Neural progenitor cell (in vitro differentiated cells): ENCODE measurements around the gene WDR20. TPM values are rescaled to one million over a fixed set of nuclear protein-coding genes. Genes with fewer than 3 reads are reported as not detected.

ENCODE experiments used
- DNase-seq: peaks from one replicate; pipeline ENCODE4 v3.0.0-alpha.2; 2016; ENCODE audit warnings: low spot score
- H2AFZ ChIP-seq: fragments of 200-600 bp; sonication (generic); replicated peaks from 2 replicates; pipeline ENCODE4 v1.6.1; 2016; ENCODE audit warnings: antibody characterized with exemption
- H3F3A ChIP-seq: fragments of 200-600 bp; sonication (generic); 2 replicates; pipeline ENCODE4 v1.6.1; 2016; ENCODE audit warnings: antibody characterized with exemption, low read depth
- H3K27ac ChIP-seq: fragments of 200-600 bp; sonication (generic); 2 replicates; pipeline ENCODE4 v1.5.1; 2016; ENCODE audit warnings: mild to moderate bottlenecking
- H3K27me3 ChIP-seq: fragments of 200-600 bp; sonication (generic); 2 replicates; pipeline ENCODE4 v1.6.1; 2016; ENCODE audit warnings: mild to moderate bottlenecking, moderate library complexity
- H3K36me3 ChIP-seq: fragments of 200-600 bp; sonication (generic); 2 replicates; pipeline ENCODE4 v1.5.1; 2016
- H3K4me1 ChIP-seq: fragments of 200-600 bp; sonication (generic); 2 replicates; pipeline ENCODE4 v1.6.1; 2016; ENCODE audit warnings: mixed run types
- H3K4me2 ChIP-seq: fragments of 200-600 bp; sonication (generic); 2 replicates; pipeline ENCODE4 v1.6.1; 2016
- H3K4me3 ChIP-seq: fragments of 200-600 bp; sonication (generic); 2 replicates; pipeline ENCODE4 v1.5.1; 2016
- H3K79me2 ChIP-seq: fragments of 200-600 bp; sonication (generic); 2 replicates; pipeline ENCODE4 v1.6.1; 2016; ENCODE audit warnings: low read depth
- H3K9ac ChIP-seq: fragments of 200-600 bp; sonication (generic); 2 replicates; pipeline ENCODE4 v1.6.1; 2016
- H3K9me3 ChIP-seq: fragments of 200-600 bp; sonication (generic); 2 replicates; pipeline ENCODE4 v1.5.1; 2016; ENCODE audit warnings: low read depth
- H4K20me1 ChIP-seq: fragments of 200-600 bp; sonication (generic); 2 replicates; pipeline ENCODE4 v1.6.1; 2016; ENCODE audit warnings: low read depth
- H3K27ac Mint-ChIP-seq: 3 replicates; pipeline ENCODE4 v1.8.0; 2021; ENCODE audit warnings: mixed read lengths
- H3K27me3 Mint-ChIP-seq: 2 replicates; pipeline ENCODE4 v1.8.0; 2022; ENCODE audit warnings: low read depth, mild to moderate bottlenecking, inconsistent platforms, moderate library complexity, mixed read lengths; ENCODE audit not compliant: insufficient read depth
- H3K36me3 Mint-ChIP-seq: 3 replicates; pipeline ENCODE4 v1.8.0; 2021; ENCODE audit warnings: mixed read lengths
- H3K4me1 Mint-ChIP-seq: 3 replicates; pipeline ENCODE4 v1.8.0; 2021; ENCODE audit warnings: mixed read lengths
- H3K4me3 Mint-ChIP-seq: 3 replicates; pipeline ENCODE4 v1.8.0; 2021; ENCODE audit warnings: mild to moderate bottlenecking, moderate library complexity, mixed read lengths
- H3K9me3 Mint-ChIP-seq: 3 replicates; pipeline ENCODE4 v1.8.0; 2020; ENCODE audit warnings: mixed read lengths
- EZH2 ChIP-seq: fragments of 200-600 bp; sonication (generic); IDR thresholded peaks from 2 replicates; pipeline ENCODE4 v1.6.1; 2017; ENCODE audit warnings: antibody characterized with exemption, mild to moderate bottlenecking, moderate library complexity
- EZH2phosphoT487 ChIP-seq: fragments of 200-600 bp; sonication (generic); IDR thresholded peaks from 2 replicates; pipeline ENCODE4 v1.6.1; 2017; ENCODE audit warnings: antibody characterized with exemption
- total RNA-seq: library from RNA; depleted of rRNA; stranded (reverse); fragments of >200 nt; gene quantifications from 2 replicates; pipeline ENCODE4 v1.2.3, GENCODE V29; 2015; ENCODE audit warnings: low replicate concordance
- TF ChIP-seq, protein P1 (sequence below): fragments of 200-600 bp; sonication (generic); IDR thresholded peaks from 2 replicates; pipeline ENCODE4 v1.5.1; 2017; ENCODE audit warnings: antibody characterized with exemption, mild to moderate bottlenecking

Gene WDR20
- total RNA-seq, 1 donor from 2014 or later: 22.4 TPM

DNA sequence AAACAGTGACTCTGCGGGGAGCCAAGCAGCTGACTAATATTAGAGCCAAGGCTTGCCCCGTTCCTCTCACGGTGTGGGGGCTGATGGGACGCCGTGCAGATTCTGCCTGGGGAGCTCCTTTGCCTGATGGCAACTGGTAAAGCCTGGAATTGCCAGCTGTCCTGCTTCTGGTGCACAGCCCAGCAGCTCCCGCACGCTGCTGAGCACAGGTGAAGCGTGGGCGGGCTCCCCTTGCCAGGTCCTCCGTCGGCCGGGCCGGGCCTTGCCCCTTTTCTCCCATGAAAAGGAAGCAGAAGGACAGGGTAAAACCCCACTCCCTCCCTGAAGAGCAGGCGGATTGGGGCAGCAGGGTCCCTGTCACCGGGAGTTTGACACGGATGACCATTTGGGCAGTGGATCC, 79.0 kb downstream of the WDR20 start:
- Histone ChIP-seq H3K36me3 (no peaks in the 10 kb centered on the region), H3K4me1 (peaks cover 16% of the 10 kb centered on the region), H3K9me3 (no peaks in the 10 kb centered on the region), H4K20me1 (peaks cover 53% of the 10 kb centered on the region), H3K4me2 (no peak overlapping the region), H2AFZ (no peak overlapping the region), H3K79me2 (peaks cover 13% of the 10 kb centered on the region), H3F3A (peaks cover 5% of the 10 kb centered on the region), H3K27ac (no peak overlapping the region), H3K4me3 (no peak overlapping the region), H3K9ac (no peak overlapping the region), H3K27me3 (no peaks in the 10 kb centered on the region)
- H3K36me3 Mint-ChIP-seq: peaks cover 7% of the 10 kb centered on the region
- peaks cover 25% of the 10 kb centered on the region for H3K4me1 Mint-ChIP-seq
- H3K4me3 Mint-ChIP-seq: no peak overlapping the region
- H3K9me3 Mint-ChIP-seq: no peaks in the 10 kb centered on the region
- H3K27me3 Mint-ChIP-seq: no peaks in the 10 kb centered on the region
- TF ChIP-seq EZH2 (no peak), EZH2phosphoT487 (no peak)
- TF ChIP-seq, protein P1, sequence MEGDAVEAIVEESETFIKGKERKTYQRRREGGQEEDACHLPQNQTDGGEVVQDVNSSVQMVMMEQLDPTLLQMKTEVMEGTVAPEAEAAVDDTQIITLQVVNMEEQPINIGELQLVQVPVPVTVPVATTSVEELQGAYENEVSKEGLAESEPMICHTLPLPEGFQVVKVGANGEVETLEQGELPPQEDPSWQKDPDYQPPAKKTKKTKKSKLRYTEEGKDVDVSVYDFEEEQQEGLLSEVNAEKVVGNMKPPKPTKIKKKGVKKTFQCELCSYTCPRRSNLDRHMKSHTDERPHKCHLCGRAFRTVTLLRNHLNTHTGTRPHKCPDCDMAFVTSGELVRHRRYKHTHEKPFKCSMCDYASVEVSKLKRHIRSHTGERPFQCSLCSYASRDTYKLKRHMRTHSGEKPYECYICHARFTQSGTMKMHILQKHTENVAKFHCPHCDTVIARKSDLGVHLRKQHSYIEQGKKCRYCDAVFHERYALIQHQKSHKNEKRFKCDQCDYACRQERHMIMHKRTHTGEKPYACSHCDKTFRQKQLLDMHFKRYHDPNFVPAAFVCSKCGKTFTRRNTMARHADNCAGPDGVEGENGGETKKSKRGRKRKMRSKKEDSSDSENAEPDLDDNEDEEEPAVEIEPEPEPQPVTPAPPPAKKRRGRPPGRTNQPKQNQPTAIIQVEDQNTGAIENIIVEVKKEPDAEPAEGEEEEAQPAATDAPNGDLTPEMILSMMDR: no peak
- no peak for DNase-seq
- no peak overlapping the region for H3K27ac Mint-ChIP-seq

DNA sequence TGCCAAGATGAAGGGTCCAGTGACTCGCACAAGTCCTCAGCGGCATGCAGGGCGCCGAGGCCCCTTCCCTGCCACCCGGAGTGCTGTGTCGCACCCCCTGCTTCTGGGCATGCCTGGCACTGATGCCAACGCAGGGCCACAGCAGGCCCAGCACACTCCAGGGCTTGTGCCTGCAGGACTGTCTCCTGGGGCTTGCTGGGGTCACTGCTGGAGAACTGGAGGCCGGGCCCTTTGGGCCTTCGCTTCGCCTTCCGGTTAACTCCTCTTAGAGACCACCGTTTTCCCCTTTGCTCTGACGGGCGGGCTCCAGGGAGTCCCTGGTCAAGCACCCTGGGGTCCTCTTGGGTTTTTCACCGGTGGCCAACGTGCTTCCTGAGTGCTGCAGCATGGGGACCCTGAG, 79.6 kb downstream of the WDR20 start:
- Mint-ChIP-seq H3K27me3 (no peaks in the 10 kb centered on the region), H3K36me3 (peaks cover 9% of the 10 kb centered on the region), H3K9me3 (no peaks in the 10 kb centered on the region), H3K4me3 (no peak overlapping the region), H3K27ac (no peak overlapping the region), H3K4me1 (peaks cover 24% of the 10 kb centered on the region)
- Histone ChIP-seq H4K20me1 (peaks cover 50% of the 10 kb centered on the region), H3K4me1 (peaks cover 16% of the 10 kb centered on the region), H3F3A (peaks cover 5% of the 10 kb centered on the region), H3K9ac (no peak overlapping the region), H3K36me3 (no peaks in the 10 kb centered on the region), H3K4me3 (no peak overlapping the region), H3K79me2 (peaks cover 9% of the 10 kb centered on the region), H3K4me2 (no peak overlapping the region), H3K9me3 (no peaks in the 10 kb centered on the region), H3K27me3 (no peaks in the 10 kb centered on the region), H2AFZ (no peak overlapping the region), H3K27ac (no peak overlapping the region)
- DNase-seq: no peak
- TF ChIP-seq EZH2: no peak
- TF ChIP-seq EZH2phosphoT487: no peak
- TF ChIP-seq, protein P1: no peak

DNA sequence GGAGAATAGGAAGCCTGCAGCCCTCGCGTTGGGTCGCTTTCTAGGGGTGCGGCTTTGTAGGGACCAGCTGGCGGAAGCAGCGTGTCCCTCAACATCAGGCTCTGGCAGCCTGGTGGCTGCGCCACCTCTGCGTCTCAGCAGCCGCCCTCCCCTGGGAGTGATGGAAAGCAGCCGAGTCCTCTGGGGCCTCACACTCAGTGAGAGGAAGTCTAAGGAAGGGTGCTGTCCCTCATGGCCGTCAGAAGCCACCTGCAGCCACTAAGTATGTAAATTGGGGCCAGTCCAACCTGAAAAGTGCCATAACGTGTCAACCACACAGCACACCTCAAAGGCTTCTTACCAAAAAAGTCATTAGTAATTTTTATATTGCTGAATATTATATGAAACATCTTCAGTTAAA, 80.3 kb downstream of the WDR20 start:
- no peaks in the 10 kb centered on the region for H3K9me3 ChIP-seq
- H3K36me3 ChIP-seq: no peaks in the 10 kb centered on the region
- Mint-ChIP-seq H3K27me3 (no peaks in the 10 kb centered on the region), H3K27ac (no peak overlapping the region), H3K9me3 (no peaks in the 10 kb centered on the region), H3K4me1 (peaks cover 19% of the 10 kb centered on the region), H3K36me3 (peaks cover 12% of the 10 kb centered on the region), H3K4me3 (no peak overlapping the region)
- H3K27ac ChIP-seq: no peak overlapping the region
- DNase-seq: no peak
- H4K20me1 ChIP-seq: peaks cover 48% of the 10 kb centered on the region
- no peak overlapping the region for H3K9ac ChIP-seq
- no peak overlapping the region for H3K4me3 ChIP-seq
- peaks cover 2% of the 10 kb centered on the region for H3K79me2 ChIP-seq
- H3K4me2 ChIP-seq: no peak overlapping the region
- peaks cover 12% of the 10 kb centered on the region for H3K4me1 ChIP-seq
- no peak overlapping the region for H2AFZ ChIP-seq
- peaks cover 4% of the 10 kb centered on the region for H3F3A ChIP-seq
- TF ChIP-seq, protein P1: no peak
- TF ChIP-seq EZH2 (no peak), EZH2phosphoT487 (no peak)
- no peaks in the 10 kb centered on the region for H3K27me3 ChIP-seq

GRCh38 chr14:102221026-102221425, 81.3 kb downstream of the WDR20 start:
- no peak for DNase-seq
- H3K4me3 Mint-ChIP-seq: no peak overlapping the region
- Histone ChIP-seq H3K79me2 (no peaks in the 10 kb centered on the region), H4K20me1 (peaks cover 38% of the 10 kb centered on the region), H3K27ac (no peak overlapping the region), H3K9me3 (no peaks in the 10 kb centered on the region), H3F3A (no peaks in the 10 kb centered on the region), H3K27me3 (no peaks in the 10 kb centered on the region), H3K4me2 (no peak overlapping the region), H3K36me3 (no peaks in the 10 kb centered on the region), H3K4me1 (peaks cover 2% of the 10 kb centered on the region), H3K4me3 (no peak overlapping the region), H2AFZ (no peak overlapping the region), H3K9ac (no peak overlapping the region)
- H3K27ac Mint-ChIP-seq: no peak overlapping the region
- peaks cover 9% of the 10 kb centered on the region for H3K4me1 Mint-ChIP-seq
- H3K36me3 Mint-ChIP-seq: peaks cover 19% of the 10 kb centered on the region
- no peaks in the 10 kb centered on the region for H3K9me3 Mint-ChIP-seq
- no peaks in the 10 kb centered on the region for H3K27me3 Mint-ChIP-seq
- TF ChIP-seq EZH2: no peak
- TF ChIP-seq, protein P1: no peak
- no peak for TF ChIP-seq EZH2phosphoT487
